ENCODE measurements around the gene GRK5.

- no peak for TF ChIP-seq POLR2A (IDR thresholded peaks at IDR 0.05)
- TF ChIP-seq CTCF (IDR thresholded peaks at IDR 0.05): no peak
Measured at GRCh38 chr10:119377451-119377957, 170.1 kb downstream of the GRK5 start.

All from Peyer's patch (tissue), 4 donors.